ACHN (cell line): ENCODE data around the gene LDHD.
A peak's percentile ranks its signal among the peaks of the same experiment; 100 is the strongest.
"Not testable (repeated sequence)": the region's sequence is repeated elsewhere in the genome, so short reads cannot be mapped to it uniquely, and the experiment has no call there.

Experiments used
- DNase-seq: peaks from one replicate; pipeline ENCODE4 v3.0.0-alpha.2; 2015
- in situ Hi-C: cut with HindIII; loops from 2 replicates; pipeline ENCODE4 v1.10.0; 2017; ENCODE audit warnings: low sequenced_read_pairs, low pct_ligation_motif_present, low pct_unique_long_range_greater_than_20kb

LDHD gene

GRCh38 chr16:75116081-75116910, at the start of gene LDHD:
Gene LDHD (minus strand): TSS chr16:75116780. CDS start chr16:75116720, 60 bp downstream.
- in situ Hi-C loops, result no loop called here
- DNase-seq, result peak; percentile 64

- in situ Hi-C loops, result no loop called here
- DNase-seq, result no peak
Measured at GRCh38 chr16:75160386-75160785, 43.8 kb upstream of the LDHD start.

- no peak for DNase-seq
- in situ Hi-C loops, result no loop called here
Measured at GRCh38 chr16:75152635-75153034, 36.1 kb upstream of the LDHD start.

GRCh38 chr16:75151798-75152197, 35.2 kb upstream of the LDHD start:
- in situ Hi-C loops, result no loop called here
- DNase-seq, result no peak

- peak; percentile 94 for DNase-seq
- in situ Hi-C loops, result no loop called here
Measured at GRCh38 chr16:75148311-75149195, 32.0 kb upstream of the LDHD start, which contains the start of gene ZFP1. Gene ZFP1 (plus strand): TSS chr16:75148524. CDS start chr16:75152952, 4,428 bp downstream.

- in situ Hi-C loops, result no loop called here
- no peak for DNase-seq
Measured at GRCh38 chr16:75147968-75148310, 31.4 kb upstream of the LDHD start.

GRCh38 chr16:75143941-75144340, 27.4 kb upstream of the LDHD start:
- DNase-seq, result no peak
- in situ Hi-C loops, result no loop called here

- in situ Hi-C loops, result no loop called here
Measured at GRCh38 chr16:75139498-75139897, 22.9 kb upstream of the LDHD start.

GRCh38 chr16:75138636-75139035, 22.1 kb upstream of the LDHD start:
- DNase-seq, result no peak
- in situ Hi-C loops, result no loop called here

More at GRCh38 chr16:75139498-75139897, 22.9 kb upstream of the LDHD start:
- DNase-seq, result no peak

- no peak for DNase-seq
- in situ Hi-C loops, result no loop called here
Measured at GRCh38 chr16:75138233-75138632, 21.7 kb upstream of the LDHD start.

- in situ Hi-C loops, result no loop called here
Measured at GRCh38 chr16:75131081-75131480, 14.5 kb upstream of the LDHD start.

GRCh38 chr16:75130150-75130771, 13.7 kb upstream of the LDHD start:
- in situ Hi-C loops, result no loop called here
- no peak for DNase-seq

More at GRCh38 chr16:75131081-75131480, 14.5 kb upstream of the LDHD start:
- DNase-seq, result no peak

GRCh38 chr16:75129421-75130149, 13.0 kb upstream of the LDHD start:
- DNase-seq, in situ Hi-C loops: not testable (repeated sequence)

- in situ Hi-C loops, result no loop called here
Measured at GRCh38 chr16:75127713-75128415, 11.3 kb upstream of the LDHD start.

GRCh38 chr16:75122609-75123008, 6.0 kb upstream of the LDHD start:
- in situ Hi-C loops, result no loop called here
- DNase-seq, result no peak

More at GRCh38 chr16:75127713-75128415, 11.3 kb upstream of the LDHD start:
- no peak for DNase-seq

- DNase-seq, result no peak
- in situ Hi-C loops, result no loop called here
Measured at GRCh38 chr16:75121949-75122568, 5.5 kb upstream of the LDHD start.

GRCh38 chr16:75120253-75120652, 3.7 kb upstream of the LDHD start:
- in situ Hi-C loops, result no loop called here
- no peak for DNase-seq
